PC-9 (cell line): ENCODE data around the gene SETD4.

Experiments used
- CTCF ChIP-seq: fragments of 200-600 bp; sonication (generic); conservative IDR thresholded peaks from 2 replicates; pipeline ENCODE4 v1.6.1; 2017; ENCODE audit warnings: mixed run types, antibody characterized with exemption, mild to moderate bottlenecking, moderate library complexity
- EZH2 ChIP-seq: fragments of 200-600 bp; sonication (generic); IDR thresholded peaks from 2 replicates; pipeline ENCODE4 v1.8.0; 2017; ENCODE audit warnings: antibody characterized with exemption, low read depth

- TF ChIP-seq CTCF = no peak
- no peak for TF ChIP-seq EZH2
Measured at GRCh38 chr21:36082237-36082664, 21.9 kb upstream of the SETD4 start.
